NCI-H2107 treated with DMSO at 0.1 percent for 48 hours (cell line): Measurements from ENCODE around the gene CAT.

Experiments used
- DNase-seq: peaks from one replicate; lab custom pipeline; 2025; ENCODE audit not compliant: unreplicated experiment; lab: John Stamatoyannopoulos, UW

CAT gene

DNA sequence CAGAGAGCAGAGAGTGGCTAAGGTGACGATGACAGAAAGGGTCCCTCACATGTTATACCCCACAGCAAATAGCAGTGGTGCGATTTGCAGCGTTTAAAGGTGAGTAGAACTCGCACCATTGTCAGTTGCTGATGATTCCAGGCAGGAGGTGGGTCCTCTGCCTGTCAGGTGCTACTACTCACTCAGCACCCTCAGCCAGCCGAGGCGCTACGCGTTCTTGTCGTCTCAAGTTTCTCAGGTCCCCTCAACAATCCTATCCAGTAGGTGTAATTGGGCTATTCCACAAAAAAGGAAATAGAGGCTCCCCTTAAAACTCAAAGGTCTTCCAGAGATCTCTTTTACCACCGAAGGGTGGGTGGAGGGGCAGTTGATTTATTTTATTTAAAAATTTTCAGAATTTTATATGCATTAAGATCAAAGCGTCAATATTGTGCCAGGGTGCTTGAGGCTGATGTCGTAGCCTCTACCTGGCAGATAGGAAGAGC is 56.5 kb downstream of the CAT start:
- DNase-seq, result no peak

GRCh38 chr11:34495724-34496377 is 57.1 kb downstream of the CAT start:
- DNase-seq, result no peak

DNA sequence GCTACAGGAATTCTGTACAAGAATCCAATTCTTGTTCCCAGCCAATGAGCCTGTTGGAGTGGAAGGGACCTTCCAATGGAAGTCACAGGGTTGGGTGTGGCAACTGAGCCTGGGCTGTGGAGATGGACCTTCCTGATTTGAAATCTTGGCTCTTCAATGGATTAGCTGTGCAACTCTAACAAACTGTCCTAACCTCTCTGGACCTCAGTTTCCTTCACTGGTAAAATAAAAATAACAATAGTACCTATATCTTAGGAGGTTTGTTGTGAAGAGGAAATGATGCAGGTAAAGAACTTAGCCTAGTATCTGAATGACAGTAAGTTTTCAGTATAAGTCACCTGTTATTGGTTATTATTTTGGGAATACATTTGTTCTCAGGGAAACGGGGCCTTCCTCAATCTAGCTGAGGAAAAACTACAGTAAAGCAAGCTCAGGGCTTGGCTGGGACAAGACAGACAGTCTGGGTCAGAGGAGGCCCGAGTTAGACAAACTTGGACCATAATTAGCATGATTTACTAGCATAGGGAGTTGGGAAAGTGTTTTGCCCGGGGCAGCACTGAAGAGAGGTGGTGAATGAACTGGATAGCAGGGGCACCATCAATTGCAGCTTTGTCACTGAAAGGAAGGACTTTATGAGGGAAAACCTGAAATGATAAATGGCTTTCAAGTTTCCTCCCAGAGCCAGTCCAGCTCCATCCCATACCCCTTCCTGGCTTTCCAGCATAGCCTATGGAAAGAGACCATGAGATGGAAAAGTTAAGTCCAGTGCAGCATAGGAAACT is 61.2 kb downstream of the CAT start:
- no peak for DNase-seq

DNA sequence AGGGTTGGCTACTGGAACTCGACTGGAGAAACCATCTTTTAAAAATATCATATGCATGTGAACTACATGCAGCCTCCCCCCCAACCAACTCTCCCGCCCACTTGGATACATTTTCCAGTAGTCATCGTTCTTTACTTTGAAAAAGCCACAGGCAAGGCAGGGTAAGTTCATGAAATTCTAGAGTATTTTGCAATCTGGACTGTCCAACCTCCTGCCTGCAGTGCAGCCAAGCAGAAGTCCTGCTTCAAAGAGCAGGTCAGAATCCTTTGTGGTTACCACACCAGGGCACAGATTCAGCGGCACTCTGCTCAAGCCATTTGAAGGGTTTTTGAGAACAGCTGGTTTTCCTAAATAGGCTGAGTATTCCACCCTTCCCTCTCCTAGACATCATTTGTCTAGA is 62.8 kb downstream of the CAT start:
- DNase-seq, result no peak

- DNase-seq, result no peak
Measured at GRCh38 chr11:34501949-34502348, 63.2 kb downstream of the CAT start.

- DNase-seq, result no peak
Measured at GRCh38 chr11:34502949-34503348, 64.2 kb downstream of the CAT start.

GRCh38 chr11:34505874-34506273 is 67.1 kb downstream of the CAT start:
- DNase-seq, result no peak

DNA sequence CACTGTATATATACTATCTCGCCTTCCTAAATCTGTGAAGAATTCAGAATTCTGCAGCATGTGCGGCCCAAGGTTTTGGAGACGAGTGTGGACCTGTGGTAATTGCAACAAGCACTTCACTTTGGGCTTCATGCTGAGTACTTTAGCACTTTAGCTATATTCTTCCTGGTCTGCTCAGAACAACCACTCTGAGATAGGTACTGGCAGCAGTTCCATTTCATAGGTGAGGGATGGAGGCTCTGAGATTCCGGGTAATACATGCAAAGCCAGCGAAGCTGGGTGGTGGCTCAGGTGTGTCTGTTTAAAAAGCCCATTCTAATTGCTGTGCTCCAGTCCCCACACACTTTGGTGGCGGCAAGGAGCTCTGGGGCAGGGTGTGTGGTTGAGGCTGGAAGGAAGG is 68.4 kb downstream of the CAT start:
- DNase-seq, result no peak

- DNase-seq, result no peak
Measured at GRCh38 chr11:34507610-34508009, 68.9 kb downstream of the CAT start.

- DNase-seq, result no peak
Measured at GRCh38 chr11:34508524-34508923, 69.8 kb downstream of the CAT start.

DNA sequence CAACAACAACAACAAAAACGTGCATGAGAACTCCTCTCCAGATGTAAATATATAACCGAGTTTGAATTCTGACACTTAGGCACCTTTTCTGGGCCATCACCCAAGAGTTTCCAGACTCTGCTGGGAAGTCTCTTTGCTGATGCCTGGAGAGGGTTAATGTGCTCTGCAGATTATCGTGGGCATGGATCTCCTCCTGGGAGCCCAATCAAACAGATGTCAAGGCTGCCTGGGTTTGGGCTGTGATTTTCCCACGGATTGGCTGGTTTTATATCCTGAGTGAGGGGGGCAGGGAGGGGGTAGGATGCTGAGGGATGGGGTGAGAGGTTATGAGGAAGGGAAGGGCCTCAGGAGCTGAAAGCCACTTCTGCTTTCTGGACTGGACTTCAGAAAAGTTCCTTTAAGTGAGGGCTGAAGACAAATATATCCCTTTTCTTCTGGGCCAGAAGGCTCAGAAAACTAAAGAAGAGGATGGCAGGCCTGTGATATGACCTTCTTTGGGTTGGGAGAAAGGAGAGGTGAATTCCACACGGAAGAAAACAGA is 70.7 kb downstream of the CAT start:
- no peak for DNase-seq

- DNase-seq, result no peak
Measured at GRCh38 chr11:34510218-34510617, 71.5 kb downstream of the CAT start.

DNA sequence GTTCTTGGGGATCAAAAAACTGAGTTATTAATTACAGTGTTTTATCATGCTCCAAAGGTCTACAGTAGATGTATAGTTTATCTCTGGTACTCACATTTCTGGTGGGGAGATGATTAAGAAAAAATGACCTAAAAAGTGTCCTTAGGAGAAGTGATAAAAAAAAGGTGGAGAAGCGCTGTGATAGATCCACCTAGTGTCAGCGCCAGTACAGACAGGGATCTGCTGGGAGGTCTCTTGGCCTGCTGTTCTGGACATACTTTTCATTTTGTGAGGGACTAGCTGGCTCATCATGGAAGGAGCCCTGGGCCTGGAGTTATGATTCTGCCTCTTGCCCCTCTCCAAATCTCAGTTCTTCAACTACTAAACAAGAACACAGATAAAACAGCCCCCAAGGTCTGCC is 71.9 kb downstream of the CAT start:
- DNase-seq, result no peak

- DNase-seq, result no peak
Measured at GRCh38 chr11:34512840-34513681, 74.3 kb downstream of the CAT start.

DNA sequence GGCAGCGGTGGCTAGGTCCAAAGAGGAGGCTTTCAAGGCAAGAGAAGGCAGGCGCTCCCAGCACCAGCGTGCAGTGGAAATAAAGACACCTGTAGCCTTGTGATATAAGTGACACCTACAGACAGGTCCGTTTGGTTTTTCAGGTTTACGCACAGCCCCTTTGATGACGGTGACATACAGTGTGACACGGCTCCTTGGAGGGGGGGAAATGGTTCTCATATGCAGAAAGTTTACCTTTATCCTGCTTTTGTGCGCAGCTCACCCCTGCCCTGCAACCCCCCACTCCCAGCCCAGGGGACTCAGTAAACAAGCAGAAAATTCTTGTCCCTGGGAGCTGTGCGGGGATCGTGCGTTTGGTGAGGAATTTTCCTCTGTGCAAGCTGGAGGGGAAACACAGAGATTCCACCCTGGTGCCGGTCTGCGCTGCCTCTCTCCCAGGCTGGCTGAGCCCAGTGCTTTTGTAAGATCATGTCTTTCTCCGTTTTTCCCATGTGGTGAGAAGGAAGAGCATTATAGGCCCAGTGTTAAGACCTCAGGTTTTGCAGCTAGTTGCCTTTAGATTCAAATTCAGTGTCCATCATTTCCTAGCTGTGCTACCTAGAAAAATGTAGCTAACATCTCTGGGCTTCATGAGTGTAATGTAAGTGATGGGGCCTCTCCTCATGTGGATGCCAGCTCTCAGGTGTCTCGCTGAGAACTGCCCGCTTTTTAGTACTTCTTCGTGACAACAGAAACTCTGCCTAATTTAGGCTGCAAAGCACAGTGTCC is 75.1 kb downstream of the CAT start, which contains the start of gene ELF5:
Gene ELF5, minus strand, starts transcription at position 113 of the 768 bp plus-strand sequence. CDS start 8,045 bp downstream, outside the sequence.
- DNase-seq, result no peak

DNA sequence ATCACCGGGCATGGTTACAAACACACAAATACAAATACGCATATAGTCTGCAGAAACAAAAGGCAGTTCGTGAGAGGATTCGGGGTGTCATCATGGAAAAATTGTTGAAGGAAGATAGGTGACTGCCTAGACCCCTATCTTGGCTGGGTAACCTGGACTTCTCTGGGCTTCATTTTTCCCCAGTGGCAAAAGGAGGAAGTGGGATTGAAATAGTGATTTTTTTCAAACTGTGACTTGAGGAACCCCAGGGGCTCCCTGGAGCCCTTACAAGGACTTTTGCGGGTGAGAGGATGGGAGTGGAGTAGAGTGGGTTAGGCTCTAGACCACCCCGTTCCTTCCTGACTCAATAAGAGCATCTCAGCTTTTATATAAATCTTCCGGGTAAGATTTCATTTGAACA is 75.9 kb downstream of the CAT start:
- DNase-seq, result no peak

GRCh38 chr11:34516247-34517040 is 77.7 kb downstream of the CAT start:
- DNase-seq, result no peak

DNA sequence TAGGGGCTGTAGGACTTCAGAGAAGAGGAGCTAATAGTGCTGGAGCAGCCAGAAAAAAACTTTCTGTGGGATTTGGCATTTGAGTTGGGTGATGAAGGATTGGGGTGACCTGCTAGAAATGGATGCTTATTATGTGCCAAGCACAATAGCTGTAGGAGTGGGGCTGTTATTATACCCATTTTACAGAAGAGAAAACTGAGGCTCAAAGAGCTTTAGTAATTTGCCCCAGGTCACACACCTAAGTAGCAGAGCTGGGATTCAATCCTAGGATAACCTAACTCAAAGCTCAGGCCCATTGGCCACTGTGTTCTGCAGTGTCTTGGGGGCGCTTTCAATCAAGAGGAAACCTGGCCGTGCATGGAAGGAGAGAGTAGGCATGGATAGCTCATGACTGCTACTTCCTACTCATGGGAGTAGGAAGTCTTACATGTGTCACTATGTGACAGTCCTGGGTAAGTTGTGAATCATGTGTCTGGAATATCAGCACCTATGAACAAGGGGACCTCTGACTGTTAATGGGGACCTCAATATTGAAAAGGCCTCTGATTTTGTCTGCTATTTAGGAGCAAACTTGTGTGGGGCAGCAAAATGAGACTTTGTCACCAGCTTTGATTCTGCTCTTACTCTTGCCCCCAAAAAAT is 81.0 kb downstream of the CAT start:
- no peak for DNase-seq

DNA sequence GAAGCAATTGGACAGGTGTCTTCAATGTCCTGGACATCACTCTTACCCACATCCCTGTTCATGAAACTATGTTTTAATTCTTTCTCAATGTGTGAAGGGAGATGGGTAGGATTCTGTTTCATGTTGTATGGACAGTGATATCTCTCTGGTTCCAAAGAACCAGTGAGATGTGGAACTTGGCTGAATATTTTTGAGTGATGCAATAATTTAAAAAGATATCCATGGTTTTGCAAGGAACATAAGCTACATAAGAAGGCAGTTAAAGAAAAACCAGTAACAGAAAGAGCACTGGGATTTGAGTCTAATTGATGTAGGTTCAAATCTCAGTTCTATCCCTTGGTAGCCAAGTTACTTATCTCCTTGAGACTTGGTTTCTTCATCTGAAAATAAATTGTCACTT is 82.5 kb downstream of the CAT start:
- DNase-seq, result no peak
